Measurements from ENCODE around the gene PPFIBP1. TPM values are rescaled to one million over a fixed set of nuclear protein-coding genes. Genes with fewer than 3 reads are reported as not detected.

PPFIBP1 gene
- total and polyA plus RNA-seq, 2 of the 8 experiments (the other 6 are each of a cell fraction or from before 2014, with no cell fraction given): 7.7 to 31.3 TPM

DNA sequence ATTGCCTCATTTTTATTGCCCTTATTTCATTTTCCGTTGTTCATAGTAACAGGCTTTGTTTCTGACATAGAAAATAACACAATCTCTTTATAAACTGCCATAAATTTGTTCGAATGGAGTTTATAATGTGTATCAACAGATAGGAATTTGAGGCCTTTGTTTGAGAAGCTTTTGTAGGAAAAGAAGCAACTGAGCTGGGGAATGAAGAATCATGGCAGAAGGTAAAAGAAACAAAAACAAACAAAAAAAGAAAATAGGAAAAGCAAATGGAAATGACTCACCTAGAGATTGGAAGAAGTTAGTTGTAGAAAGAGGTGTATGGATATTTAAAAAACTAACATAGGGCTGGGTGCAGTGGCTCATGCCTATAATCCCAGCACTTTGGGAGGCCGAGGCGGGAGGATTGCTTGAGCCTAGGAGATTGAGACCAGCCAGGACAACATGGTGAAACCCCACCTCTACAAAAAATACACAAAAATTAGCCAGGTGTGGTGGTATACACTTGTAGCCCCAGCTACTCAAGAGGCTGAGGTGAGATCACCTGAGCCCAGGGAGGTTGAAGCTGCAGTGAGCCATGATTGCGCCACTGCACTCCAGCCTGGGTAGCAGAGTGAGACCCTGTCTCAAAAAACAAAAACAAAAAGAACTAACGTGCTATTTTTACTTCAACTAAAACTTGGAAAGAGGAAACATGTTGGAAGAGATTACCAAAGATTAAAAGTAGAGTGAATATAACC is 171.7 kb downstream of the PPFIBP1 start:
- Histone ChIP-seq H3K18ac (ENCODE audit: extremely low read depth, low read length) (no peak overlapping the region), H3K56ac (replicated peaks; ENCODE audit: insufficient read length, low read depth, low read length) (no peak overlapping the region), H2BK120ac (replicated peaks; ENCODE audit: low read depth, low read length) (no peak overlapping the region), H3K14ac (ENCODE audit: insufficient read length) (no peak overlapping the region), H3K27me3 (replicated peaks in 1 of 4; ENCODE audit: control insufficient read depth in 3 of 4, extremely low read depth in 1 of 4, insufficient read depth in 3 of 4, low read length in 3 of 4) (no peaks in the 10 kb centered on the region), H4K8ac (ENCODE audit: extremely low read depth, insufficient read depth, low read length) (no peak overlapping the region), H3K79me1 (ENCODE audit: low read depth, low read length) (no peaks in the 10 kb centered on the region), H3K36me3 (ENCODE audit: control insufficient read depth in 2 of 4, insufficient read depth in 4 of 4, low read length in 3 of 4) (peaks cover 0 to 4% (median 3%) of the 10 kb centered on the region in 4 experiments; a peak in 3 of 8 replicates), H3K4me2 (ENCODE audit: insufficient read depth in 1 of 2, low read depth in 2 of 2, low read length in 2 of 2) (no peak overlapping the region), H2BK15ac (ENCODE audit: low read length) (no peak overlapping the region), H3K9me3 (ENCODE audit: insufficient read depth in 2 of 2, low read depth in 1 of 2, low read length in 1 of 2) (no peaks in the 10 kb centered on the region), H3K79me2 (ENCODE audit: control insufficient read depth in 1 of 2, insufficient read depth in 2 of 2, low read length in 2 of 2) (no peaks in the 10 kb centered on the region), H3K23me2 (ENCODE audit: low read depth, low read length) (no peaks in the 10 kb centered on the region), H3K23ac (ENCODE audit: insufficient read length) (no peak overlapping the region), H3K27ac (ENCODE audit: low read depth, low read length) (no peak overlapping the region), H3K4me3 (ENCODE audit: extremely low read depth in 1 of 4, insufficient read depth in 2 of 4, low read depth in 3 of 4, low read length in 4 of 4) (no peak overlapping the region), H3K4ac (replicated peaks; ENCODE audit: insufficient read length, low read depth, low read length) (no peak overlapping the region), H3K4me1 (replicated peaks in 1 of 4; ENCODE audit: control insufficient read depth in 3 of 4, insufficient read depth in 4 of 4, low read length in 3 of 4) (no peaks in the 10 kb centered on the region), H2BK12ac (ENCODE audit: low read depth, low read length) (no peak overlapping the region), H2BK20ac (ENCODE audit: low read length) (no peak overlapping the region), H4K20me1 (replicated peaks in 1 of 2; ENCODE audit: control insufficient read depth in 1 of 2, insufficient read depth in 2 of 2, low read length in 2 of 2) (no peaks in the 10 kb centered on the region), H2AK5ac (ENCODE audit: low read depth, low read length) (no peak overlapping the region), H2BK5ac (ENCODE audit: low read depth, low read length) (no peak overlapping the region), H4K91ac (replicated peaks; ENCODE audit: insufficient read length, low read length) (no peak overlapping the region), H2AFZ (ENCODE audit: low read length) (no peak overlapping the region), H3K9ac (replicated peaks in 1 of 4; ENCODE audit: extremely low read depth in 1 of 4, low read depth in 3 of 4, low read length in 3 of 4) (no peak overlapping the region), H4K5ac (ENCODE audit: insufficient read length, low read depth, low read length) (no peak overlapping the region)
- no peak for DNase-seq (ENCODE audit: low read depth in 1 of 2, low spot score in 2 of 2)
- WGBS, 2 experiments (ENCODE audit: extremely low coverage in 1 of 2, insufficient coverage in 1 of 2, insufficient read length in 1 of 2, insufficient replicate concordance in 2 of 2, low coverage in 1 of 2, low lambda C conversion rate in 2 of 2, missing lambda C conversion rate in 1 of 2): 91% methylated on average over 6 of the region's 6 CpGs; no CpG with 5 or more reads in 1 of the 2 experiments
- TF ChIP-seq JUND (IDR thresholded peaks at IDR 0.05; ENCODE audit: low read length) (no peak), JUN (IDR thresholded peaks at IDR 0.05; ENCODE audit: low read depth, low read length) (no peak), ASH2L (IDR thresholded peaks at IDR 0.05; ENCODE audit: low read length) (no peak), TEAD4 (IDR thresholded peaks at IDR 0.05; ENCODE audit: low read depth, low read length) (no peak), KDM1A (IDR thresholded peaks at IDR 0.05; ENCODE audit: borderline replicate concordance, low read length) (no peak), POU5F1 (IDR thresholded peaks at IDR 0.05; ENCODE audit: low read depth, low read length) (no peak), CTBP2 (IDR thresholded peaks at IDR 0.05; ENCODE audit: borderline replicate concordance, insufficient read depth, insufficient read length, low read length) (no peak), SP4 (IDR thresholded peaks at IDR 0.05; ENCODE audit: low read length) (no peak), TCF12 (IDR thresholded peaks at IDR 0.05; ENCODE audit: low read depth, low read length) (no peak), TAF7 (optimal IDR thresholded peaks at IDR 0.05; ENCODE audit: borderline replicate concordance, low read depth, low read length) (no peak)
- TF ChIP-seq, protein P1, sequence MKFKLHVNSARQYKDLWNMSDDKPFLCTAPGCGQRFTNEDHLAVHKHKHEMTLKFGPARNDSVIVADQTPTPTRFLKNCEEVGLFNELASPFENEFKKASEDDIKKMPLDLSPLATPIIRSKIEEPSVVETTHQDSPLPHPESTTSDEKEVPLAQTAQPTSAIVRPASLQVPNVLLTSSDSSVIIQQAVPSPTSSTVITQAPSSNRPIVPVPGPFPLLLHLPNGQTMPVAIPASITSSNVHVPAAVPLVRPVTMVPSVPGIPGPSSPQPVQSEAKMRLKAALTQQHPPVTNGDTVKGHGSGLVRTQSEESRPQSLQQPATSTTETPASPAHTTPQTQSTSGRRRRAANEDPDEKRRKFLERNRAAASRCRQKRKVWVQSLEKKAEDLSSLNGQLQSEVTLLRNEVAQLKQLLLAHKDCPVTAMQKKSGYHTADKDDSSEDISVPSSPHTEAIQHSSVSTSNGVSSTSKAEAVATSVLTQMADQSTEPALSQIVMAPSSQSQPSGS (IDR thresholded peaks at IDR 0.05; ENCODE audit: low read length): no peak
- CTCF ChIA-PET (ENCODE audit: partially characterized antibody): interaction anchor here (1.4 to 2.3 kb wide), 3 partner anchors 9 to 43 kb away, joined by 3 to 7 read pairs (median 6); no protein-coding TSS in a partner anchor
- POLR2A ChIA-PET (ENCODE audit: partially characterized antibody): no interaction called here
- no peak for FAIRE-seq

Data from H1 (cell line).